HEK293T (cell line): ENCODE results near the gene OTOA.

Experiments used
- ELF4 ChIP-seq: fragments of 450-650 bp; IDR thresholded peaks from 2 replicates; pipeline ENCODE4 v1.6.1; 2017; ENCODE audit warnings: antibody characterized with exemption
- NFRKB ChIP-seq: fragments of 450-650 bp; IDR thresholded peaks from 2 replicates; pipeline ENCODE4 v1.6.1; 2016; ENCODE audit warnings: mild to moderate bottlenecking, moderate library complexity
- PKNOX1 ChIP-seq: fragments of 450-650 bp; IDR thresholded peaks from 2 replicates; pipeline ENCODE4 v1.6.1; 2016
- SP1 ChIP-seq: fragments of 450-650 bp; IDR thresholded peaks from 2 replicates; pipeline ENCODE4 v1.6.1; 2017
- ZNF384 ChIP-seq: fragments of 450-650 bp; IDR thresholded peaks from 2 replicates; pipeline ENCODE4 v1.6.1; 2016

DNA sequence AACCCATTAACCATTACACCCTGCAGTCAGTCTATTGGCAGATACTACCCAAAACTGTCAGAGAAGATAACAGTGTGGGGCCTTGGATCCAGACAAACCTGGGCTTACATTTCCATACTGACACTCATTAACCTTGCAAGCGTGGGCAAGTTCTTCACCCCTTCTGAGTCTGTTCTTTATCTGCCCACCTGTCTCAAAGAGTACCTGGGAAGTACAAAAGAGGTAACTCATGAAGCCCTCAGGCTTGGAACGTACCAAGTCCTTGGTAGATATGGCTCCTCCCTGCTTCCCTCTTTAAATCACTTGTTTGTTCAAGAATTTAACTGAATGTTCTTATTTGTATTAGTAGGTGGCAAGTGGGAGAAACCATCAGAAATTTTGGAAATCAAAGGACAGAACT, 8.9 kb upstream of the OTOA start:
- TF ChIP-seq PKNOX1 (no peak), ZNF384 (no peak), NFRKB (no peak), SP1 (no peak), ELF4 (no peak)
